Erythroblast (primary cell): ENCODE measurements around the gene NUCKS1.

ENCODE experiments used
- DNase-seq, 2 experiments: peaks; one replicate each; lab custom pipeline; 2025; lab: John Stamatoyannopoulos, UW
- GATA1 ChIP-seq: IDR thresholded peaks from 2 replicates; pipeline ENCODE4 v1.6.1; 2011; ENCODE audit warnings: low read depth, mild to moderate bottlenecking, control low read depth, low read length, moderate library complexity
- POLR2A ChIP-seq: IDR thresholded peaks from 2 replicates; pipeline ENCODE4 v1.6.1; 2011; ENCODE audit warnings: mild to moderate bottlenecking, low read length

The NUCKS1 gene

DNA sequence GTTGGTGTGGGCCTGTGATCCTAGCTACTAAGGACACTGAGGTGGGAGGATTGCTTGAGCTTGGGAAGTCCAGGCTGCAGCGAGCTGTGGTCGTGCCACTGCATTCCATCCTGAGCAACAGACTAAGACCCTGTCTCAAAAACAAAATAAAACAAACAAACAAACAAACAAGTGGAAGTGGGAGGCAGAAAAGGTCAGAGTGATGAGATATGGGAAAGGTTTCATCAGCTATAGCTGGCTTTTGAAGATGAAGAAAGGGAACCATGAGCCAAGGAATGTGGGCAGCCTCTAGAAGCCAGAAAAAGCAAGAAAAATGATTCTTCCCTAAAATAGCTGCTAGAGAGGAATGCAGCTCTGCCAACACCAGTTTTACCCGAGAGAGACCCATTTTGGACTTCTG lies 10.6 kb upstream of the NUCKS1 start:
- TF ChIP-seq POLR2A (no peak), GATA1 (no peak)

DNA sequence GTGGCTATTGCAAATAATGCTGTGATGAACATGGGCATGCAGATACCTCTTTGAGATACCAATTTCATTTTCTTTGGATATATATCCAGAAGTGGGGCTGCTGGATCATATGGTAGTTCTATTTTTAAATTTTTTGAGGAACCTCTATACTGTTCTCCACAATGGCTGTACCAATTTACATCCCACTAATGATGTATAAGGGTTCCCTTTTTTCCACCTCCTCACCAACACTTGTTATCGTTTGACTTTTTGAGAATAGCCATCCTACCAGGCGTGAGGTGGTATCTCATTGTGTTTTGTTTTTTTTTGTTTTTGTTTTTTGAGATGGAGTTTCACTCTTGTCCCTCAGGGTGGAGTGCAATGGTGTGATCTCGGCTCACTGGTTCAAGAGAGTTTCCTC lies 6.6 kb upstream of the NUCKS1 start:
- no peak for DNase-seq
- TF ChIP-seq GATA1 = no peak
- TF ChIP-seq POLR2A = no peak

More for the DNA sequence above, 10.6 kb upstream of the NUCKS1 start:
- no peak for DNase-seq

DNA sequence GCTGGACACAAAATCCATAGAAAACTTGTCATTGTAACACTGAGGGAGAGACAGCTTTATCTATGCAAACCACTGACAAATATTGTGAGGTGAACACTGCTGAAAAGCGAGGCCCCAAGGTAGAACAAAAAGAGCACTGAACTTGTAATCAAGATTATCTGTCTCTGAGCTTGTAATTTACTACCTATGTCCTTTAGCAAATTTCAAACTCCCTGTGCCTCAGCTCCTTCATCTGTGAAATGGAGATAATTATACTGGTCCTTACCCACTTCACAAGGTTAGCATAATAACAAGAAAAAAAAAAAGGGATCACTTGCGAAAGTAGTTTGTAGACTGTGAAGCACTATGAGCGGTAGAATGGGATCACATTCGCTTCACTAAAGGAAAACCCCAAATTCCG lies 4.9 kb upstream of the NUCKS1 start:
- DNase-seq = no peak

GRCh38 chr1:205751036-205751651 lies 1.2 kb upstream of the NUCKS1 start:
- TF ChIP-seq GATA1 (no peak), POLR2A (no peak)
- peak; percentile 75 for DNase-seq

More for the DNA sequence above, 4.9 kb upstream of the NUCKS1 start:
- TF ChIP-seq POLR2A = no peak

DNA sequence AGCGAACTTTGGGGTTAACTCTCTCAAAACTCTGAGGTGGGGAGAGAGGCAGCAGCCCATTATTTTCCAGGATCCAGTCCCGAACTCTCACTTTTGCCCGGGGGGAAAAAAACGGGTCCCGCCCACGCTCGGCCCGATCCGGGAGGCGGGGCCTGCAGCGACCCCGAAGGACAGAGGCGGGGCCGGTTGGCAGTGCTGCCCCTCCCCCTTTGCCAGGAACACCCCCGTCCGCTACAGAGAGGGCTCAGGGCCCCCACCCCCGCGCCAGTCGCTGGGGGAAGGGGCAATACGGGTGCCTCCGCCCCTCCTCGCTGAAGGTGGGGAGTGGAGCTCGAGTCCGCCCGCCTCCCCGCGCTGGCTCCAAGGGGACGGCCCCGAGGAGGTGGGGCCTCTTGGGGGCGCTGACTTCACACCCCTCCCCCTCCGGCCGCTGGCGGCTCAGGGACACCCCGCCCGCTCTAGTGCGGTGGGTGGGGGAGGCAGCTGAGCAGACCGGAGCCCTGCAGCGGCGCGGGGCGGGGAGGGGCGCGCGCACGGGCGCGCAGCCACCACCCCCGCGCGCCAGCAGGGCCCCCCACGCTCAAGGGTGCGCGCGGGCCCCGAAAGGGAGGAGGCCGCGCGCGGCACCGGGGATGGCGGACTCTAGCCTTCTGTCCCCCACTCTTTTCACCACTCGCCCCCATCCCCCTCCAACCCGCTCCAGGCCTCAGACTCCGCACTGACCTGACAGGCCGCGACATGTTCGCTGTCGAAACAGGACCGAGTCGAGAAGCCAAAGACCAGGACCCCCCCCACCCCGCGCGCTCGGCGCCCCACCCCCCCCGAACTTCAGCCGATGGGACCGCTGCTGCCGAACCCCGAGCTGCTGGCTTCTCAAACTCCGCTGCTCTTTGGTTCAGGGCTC lies 496 bp downstream of the NUCKS1 start:
- TF ChIP-seq POLR2A (peak; percentile 78), GATA1 (no peak)
- DNase-seq = peak; percentile 96 to 97

GRCh38 chr1:205748403-205749233 lies 1.4 kb downstream of the NUCKS1 start:
- TF ChIP-seq POLR2A = no peak
- TF ChIP-seq GATA1 = no peak
- DNase-seq = peak; percentile 81 to 87

DNA sequence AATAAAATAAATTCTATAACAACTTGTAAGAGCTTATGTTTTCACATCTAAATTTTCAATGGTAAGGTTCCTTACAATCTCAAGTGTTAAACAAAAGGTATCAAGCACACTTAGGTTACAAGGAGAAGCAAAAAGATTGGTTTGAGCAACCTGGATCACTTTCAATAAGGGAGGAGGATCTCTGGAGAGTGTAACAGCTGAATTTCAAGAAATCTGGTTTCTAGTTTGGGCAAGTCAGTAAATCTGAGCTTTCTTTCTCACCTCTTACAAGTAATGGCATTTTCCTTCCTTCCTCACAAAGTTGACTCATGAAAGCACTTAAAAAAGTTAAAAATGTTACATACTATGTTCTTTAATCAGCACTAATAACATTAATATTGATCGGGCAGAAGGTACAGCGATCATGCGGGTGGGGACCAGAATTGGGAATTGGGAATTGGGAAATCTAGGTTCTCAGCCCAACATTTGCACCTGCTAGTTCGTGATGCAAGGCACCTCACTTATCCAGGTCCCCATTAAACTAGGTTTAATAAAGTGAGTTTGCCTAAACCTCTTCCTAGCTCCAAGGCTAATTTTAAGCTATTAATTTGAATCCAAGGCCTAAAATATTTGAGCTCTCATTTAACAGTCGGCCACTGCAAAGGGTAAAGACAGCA lies 3.1 kb downstream of the NUCKS1 start:
- TF ChIP-seq POLR2A (no peak), GATA1 (no peak)
- no peak for DNase-seq

- TF ChIP-seq POLR2A (no peak), GATA1 (no peak)
- DNase-seq = no peak
These were observed 5.6 kb downstream of the NUCKS1 start for GRCh38 chr1:205744403-205744802.

- TF ChIP-seq GATA1 = no peak
- peak; percentile 14 for TF ChIP-seq POLR2A
These were observed 6.0 kb downstream of the NUCKS1 start for GRCh38 chr1:205743977-205744376.

GRCh38 chr1:205741681-205742080 lies 8.3 kb downstream of the NUCKS1 start:
- no peak for TF ChIP-seq GATA1
- no peak for TF ChIP-seq POLR2A
- no peak for DNase-seq

More at GRCh38 chr1:205743977-205744376, 6.0 kb downstream of the NUCKS1 start:
- DNase-seq = no peak

- DNase-seq = no peak
- TF ChIP-seq GATA1 = no peak
- TF ChIP-seq POLR2A = no peak
These were observed 10.4 kb downstream of the NUCKS1 start for GRCh38 chr1:205739348-205740160.

DNA sequence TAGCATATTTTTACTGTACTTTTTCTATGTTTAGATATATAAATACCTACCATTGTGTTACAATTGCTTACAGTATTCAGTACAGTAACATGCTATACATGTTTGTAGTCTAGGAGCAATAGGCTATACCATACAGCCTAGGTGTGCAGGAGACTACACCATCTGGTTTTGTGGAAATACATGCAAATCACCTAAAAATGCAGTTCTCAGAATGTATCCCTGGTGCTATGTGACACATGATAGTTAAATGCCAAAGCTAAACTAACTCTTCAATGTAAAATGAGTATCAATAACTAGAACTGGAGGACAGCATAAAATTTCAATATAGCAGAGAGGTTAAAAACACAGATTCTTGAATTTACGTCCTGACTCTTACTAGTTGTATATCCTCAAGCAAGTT lies 14.8 kb downstream of the NUCKS1 start:
- DNase-seq = no peak
- TF ChIP-seq POLR2A = no peak
- no peak for TF ChIP-seq GATA1
